Uterus (tissue), 2 donors: ENCODE results near the gene PPP1R2.

Source experiments
- CTCF ChIP-seq, 4 experiments: fragments of 200-600 bp in 2 of 4; fragments of 450-650 bp in 2 of 4; sonication (generic) in 2 of 4; IDR thresholded peaks; one replicate each; pipeline ENCODE4 v1.5.1; 2016 to 2019; ENCODE audit warnings: antibody characterized with exemption in 4 of 4, mild to moderate bottlenecking in 2 of 4, moderate library complexity in 1 of 4
- POLR2A ChIP-seq, 2 donors: fragments of 450-650 bp; IDR thresholded peaks; one replicate each; pipeline ENCODE4 v1.6.1; 2016; ENCODE audit warnings: antibody characterized with exemption in 2 of 2, mild to moderate bottlenecking in 1 of 2, moderate library complexity in 1 of 2

GRCh38 chr3:195579281-195579680 is 36.2 kb upstream of the PPP1R2 start:
- TF ChIP-seq POLR2A (IDR thresholded peaks at IDR 0.05) (no peak), CTCF (IDR thresholded peaks at IDR 0.05) (no peak)
